NCI-H2227 treated with DMSO at 0.1 percent for 48 hours (cell line): ENCODE data around the gene ACTL7B.
"Not testable (repeated sequence)": the region's sequence is repeated elsewhere in the genome, so short reads cannot be mapped to it uniquely, and the experiment has no call there.

Experiments used
- DNase-seq: peaks from one replicate; lab custom pipeline; 2025; lab: John Stamatoyannopoulos, UW

Gene ACTL7B

DNA sequence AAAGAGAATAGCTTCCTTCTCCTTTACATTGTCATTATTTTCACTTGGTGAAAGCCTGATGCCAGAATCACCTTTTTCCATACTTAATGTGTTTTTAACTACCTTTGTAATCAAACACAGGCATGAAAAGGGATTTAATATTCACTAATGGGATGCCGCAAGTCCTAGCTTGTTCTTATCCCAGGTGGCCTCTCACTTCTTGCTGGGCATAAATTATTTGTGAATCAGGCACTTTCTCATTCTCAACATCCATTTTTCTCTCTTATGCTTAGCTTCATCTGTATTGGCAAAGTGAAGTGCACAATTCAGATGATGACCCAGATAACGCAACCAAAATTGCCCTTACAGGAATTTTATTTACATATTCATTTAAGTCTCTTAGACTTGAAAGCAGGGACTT is 10.9 kb downstream of the ACTL7B start:
- DNase-seq, result no peak

DNA sequence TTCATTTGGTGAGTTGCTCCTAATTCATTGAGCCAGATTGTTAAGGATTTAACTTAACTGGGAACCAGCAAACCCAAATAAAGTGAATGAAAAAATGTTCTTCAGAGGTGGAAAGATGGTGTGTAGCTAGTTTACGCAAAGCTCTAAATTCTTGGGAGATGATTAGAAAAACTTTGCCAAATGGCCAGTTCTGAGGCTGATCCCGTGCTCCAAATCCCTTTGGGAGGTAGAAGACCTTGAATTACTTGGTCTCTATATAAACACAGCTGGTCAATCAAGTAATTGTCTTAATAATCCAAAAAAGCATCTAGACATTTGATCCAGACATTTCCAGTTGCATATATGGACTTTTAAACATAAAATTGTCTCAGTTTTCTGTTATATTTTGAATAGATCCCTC is 11.4 kb downstream of the ACTL7B start:
- no peak for DNase-seq

DNA sequence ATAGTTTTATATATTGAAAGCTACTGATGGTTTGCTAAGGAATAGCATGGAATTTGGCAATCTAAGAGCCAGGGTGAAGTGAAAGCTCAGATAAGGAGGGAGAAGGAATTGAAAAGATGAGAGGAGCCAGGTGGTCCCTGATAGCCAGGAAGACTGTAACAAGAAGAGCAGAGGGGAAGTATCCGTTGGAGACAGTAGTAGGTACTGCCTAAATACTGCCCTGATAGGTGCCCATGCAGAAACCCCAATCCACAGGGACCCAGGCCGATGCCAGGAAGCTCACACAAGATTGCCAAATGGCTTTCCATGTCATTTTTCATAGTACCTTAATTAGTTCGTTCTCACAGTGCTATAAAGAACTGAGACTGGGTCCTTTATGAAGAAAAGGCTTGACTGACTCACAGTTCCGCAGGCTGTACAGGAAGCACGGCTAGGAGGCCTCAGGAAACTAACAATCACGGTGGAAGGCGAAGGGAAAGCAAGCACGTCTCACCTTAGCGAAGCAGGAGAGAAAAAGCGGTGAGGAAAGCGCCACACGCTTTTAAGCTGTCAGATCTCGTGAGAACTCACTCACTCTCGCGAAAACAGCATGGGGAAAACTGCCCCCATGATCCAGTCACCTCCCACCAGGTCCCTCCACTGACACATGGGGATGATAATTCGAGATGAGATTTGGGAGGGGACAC is 13.0 kb downstream of the ACTL7B start:
- no peak for DNase-seq

DNA sequence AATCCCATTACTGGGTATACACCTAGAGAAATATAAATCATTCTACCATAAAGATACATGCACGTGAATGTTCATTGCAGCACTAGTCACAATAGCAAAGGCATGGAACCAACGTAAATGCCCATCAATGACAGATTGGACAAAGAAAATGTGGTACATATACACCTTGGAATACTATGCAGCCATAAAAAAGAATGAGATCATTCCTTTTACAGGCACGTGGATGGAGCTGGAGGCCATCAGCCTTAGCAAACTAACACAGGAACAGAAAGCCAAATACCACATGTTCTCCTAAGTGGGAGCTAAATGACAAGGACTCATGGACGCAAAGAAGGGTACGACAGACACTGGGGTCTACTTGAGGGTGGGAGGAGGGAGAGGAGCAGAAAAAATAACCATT is 16.2 kb downstream of the ACTL7B start:
- DNase-seq, result not testable (repeated sequence)

DNA sequence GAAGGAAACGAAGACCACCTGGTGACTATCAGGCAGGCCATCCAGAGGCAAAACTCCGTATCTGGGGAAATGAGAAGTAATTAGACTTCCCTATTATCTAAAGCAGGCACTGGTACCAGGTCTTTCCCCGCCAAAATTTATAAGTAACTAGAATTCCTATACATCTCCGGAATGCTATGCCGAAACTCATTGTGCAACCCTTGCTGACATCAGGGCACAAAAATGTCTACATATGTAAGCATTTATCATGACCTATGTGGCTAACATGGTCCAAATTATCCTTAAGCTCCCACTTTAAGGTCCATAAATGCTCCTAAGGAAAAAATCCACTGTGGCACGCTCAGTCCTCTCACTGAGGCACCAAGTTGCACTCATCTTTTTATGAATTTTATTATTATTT is 17.8 kb downstream of the ACTL7B start:
- DNase-seq, result no peak

DNA sequence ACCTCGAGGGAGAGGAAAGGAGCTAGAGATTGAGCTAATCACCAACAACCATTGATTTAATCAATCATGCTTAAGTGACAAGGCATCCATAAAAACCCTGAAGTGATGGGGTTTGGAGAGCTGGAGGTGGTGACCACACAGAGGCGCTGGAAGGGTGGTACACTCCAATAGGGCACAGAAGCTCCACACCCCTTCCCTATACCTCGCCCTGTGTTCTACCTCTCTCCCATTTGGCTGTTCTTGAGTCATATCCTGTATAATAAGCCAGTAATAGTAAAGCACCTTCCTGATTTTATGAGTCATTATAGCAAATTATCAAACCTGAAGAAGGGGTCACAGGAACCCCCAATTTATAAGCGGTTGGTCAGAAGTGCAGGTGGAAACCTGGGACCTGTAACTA is 18.3 kb downstream of the ACTL7B start:
- no peak for DNase-seq

DNA sequence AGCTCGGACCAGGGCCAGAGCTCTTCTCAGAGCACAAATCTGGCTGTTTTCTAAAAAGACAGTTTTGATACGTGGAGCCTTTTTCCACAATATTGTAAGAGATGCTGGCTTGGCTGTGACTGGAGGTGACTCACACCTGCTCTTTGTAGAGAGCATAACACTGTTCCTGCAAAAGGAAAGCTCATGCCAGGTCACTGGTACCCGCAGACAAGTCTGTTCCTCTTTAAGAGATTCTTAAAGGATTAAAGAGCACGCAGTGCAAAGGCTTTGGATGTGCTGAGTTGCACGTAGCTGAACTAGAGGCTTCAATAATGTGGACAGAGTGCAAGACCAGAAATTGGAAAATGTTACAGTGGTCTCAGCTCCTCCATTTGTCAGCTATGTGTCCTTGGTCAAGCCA is 19.0 kb downstream of the ACTL7B start:
- DNase-seq, result no peak

DNA sequence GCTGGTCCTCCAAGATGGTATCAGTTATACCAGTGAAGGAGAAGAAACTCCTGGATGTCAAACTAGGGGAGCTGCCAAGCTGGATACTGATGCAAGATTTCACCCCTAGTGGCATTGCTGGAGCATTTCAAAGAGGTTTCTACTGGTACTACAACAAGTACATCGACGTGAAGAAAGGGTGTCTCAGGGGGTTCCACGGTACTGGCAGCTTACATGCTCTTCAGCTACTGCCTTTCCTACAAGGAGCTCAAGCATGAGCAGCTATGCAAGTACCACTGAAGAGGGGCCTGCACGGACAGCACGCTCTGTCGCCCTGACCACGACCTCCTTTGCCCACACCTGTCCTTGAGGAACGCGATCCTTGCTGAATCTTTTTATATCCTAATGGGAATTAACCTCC is 19.5 kb downstream of the ACTL7B start:
- DNase-seq, result no peak

DNA sequence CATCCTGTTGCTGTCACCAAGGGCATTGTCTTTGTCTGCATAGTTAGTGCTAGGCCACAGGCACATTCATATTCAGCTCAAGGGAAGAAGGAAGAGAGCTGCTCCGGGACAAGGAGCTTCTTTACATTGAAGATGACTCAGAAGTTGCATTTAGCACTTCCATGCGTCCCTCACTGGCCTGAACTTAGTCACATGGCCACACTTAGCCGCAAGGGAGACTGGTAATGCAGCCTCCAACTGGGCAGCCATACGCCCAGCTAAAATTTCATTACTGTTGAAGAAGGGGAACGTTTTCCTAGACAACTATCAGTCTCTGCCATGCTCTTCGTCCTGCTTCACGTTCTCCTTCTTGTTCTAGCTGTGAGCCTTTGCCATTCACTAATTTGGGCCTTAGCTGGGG is 20.0 kb downstream of the ACTL7B start:
- no peak for DNase-seq

DNA sequence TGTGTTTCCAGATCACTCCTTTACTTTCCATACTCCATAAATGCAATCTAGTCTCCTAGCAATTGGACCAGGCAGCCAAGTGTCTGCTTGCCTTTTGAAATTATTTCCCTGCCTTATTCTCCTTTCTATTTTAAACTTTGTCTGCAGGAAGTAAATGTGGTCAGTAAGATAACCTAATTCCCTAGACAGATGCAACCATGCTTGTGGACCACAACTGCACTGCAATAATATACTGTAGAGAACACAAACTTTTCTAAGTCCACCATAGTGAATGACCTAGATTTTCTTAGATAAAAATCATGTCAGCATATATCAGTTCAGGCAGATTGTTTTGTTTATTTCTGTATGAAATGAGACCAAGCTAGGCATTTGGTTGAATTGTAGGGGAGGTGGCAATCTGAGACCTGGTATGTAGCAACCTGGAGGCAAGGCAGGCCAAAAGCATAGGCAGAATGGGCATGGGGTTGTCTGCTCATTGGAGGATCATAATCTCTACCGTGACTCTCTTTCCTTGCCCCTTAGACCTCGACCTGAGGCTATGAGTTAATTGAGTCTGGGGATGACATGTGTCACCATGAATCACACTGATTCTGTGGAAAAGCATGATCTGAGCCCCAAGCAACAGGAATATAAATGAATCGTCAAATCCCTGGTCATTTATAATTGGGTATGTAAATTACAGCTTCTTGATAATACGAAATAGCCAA is 20.7 kb downstream of the ACTL7B start:
- DNase-seq, result no peak

DNA sequence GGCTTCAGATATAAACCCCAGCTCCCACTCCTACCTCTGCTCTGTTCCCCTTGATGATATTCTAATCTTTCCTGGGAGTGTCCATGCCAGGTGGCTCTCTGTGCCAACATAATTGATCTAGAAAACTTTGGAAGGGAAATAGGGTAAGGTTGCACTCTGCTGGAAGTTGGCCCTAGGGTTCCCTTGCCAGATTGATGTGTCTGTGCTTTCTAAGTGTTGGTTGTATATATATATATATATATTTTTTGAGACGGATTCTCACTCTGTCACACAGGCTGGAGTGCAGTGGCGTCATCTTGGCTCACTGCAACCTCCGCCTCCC is 23.6 kb downstream of the ACTL7B start:
- DNase-seq, result no peak

DNA sequence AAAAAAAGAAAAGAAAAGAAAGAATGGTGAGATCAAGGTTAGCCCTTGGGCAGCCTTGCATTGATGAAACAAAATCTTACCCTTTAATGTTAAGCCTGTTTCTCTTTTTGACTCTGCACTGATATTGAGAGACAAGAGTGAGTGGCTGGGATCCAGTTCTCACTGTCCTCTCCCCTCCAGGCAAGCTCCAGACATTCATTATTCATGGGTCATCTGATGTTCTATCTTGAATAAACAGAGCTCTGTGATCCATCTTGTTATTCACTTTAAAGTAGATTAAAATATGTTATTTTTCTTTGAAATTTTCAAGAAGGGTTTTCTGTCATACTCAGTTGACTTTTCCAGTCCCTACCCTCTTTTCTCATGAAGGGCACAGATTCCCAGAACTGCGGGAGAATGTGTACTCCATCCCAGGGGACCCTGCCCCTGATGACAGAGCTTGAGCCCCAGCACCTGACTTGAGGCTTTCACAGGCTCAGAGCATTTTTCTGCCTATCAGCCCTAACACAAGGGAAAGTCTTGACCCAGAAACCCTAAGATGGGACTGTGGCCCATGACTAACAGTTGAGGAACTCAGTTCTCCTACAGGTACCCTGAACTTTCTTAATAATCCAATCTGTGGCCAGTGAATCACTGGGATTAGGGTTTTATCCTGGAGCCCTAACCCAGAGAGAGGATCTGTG is 24.1 kb downstream of the ACTL7B start:
- DNase-seq, result no peak

DNA sequence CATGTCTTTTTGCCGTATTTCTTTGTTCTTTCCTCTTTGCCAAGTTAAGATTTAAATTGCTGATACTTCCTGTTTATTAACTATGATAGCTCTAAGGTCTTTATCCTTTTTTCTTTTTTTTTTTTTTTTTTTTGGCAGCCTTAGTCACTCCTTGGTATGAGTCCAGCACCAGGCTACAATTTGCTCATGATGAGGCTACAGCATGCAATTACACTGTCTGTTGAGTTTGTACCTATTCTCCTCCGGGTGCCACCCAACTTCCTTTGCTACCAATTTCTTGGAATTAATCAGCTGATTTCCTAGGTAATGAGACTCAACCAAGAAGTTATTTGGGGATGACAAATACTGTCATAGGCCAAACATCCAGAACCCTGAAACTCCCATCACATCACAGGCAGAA is 25.5 kb downstream of the ACTL7B start:
- DNase-seq, result no peak

DNA sequence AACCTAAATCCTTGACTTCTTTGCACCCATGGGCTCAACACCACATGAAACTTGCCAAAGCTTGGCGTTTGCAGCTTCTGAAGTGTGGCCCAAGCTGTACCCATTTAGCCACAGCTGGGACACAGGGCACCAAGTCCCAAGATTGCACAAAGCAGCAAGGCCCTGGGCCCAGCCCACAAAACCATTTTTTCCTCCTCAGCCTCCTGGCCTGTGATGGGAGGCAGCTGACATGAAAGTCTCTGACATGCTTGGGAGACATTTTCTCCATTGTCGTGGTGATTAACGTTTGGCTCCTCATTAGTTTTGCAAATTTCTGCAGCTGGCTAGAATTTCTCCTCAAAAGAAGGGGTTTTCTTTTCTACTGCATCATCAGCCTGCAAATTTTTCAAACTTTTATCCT is 32.0 kb downstream of the ACTL7B start:
- no peak for DNase-seq

DNA sequence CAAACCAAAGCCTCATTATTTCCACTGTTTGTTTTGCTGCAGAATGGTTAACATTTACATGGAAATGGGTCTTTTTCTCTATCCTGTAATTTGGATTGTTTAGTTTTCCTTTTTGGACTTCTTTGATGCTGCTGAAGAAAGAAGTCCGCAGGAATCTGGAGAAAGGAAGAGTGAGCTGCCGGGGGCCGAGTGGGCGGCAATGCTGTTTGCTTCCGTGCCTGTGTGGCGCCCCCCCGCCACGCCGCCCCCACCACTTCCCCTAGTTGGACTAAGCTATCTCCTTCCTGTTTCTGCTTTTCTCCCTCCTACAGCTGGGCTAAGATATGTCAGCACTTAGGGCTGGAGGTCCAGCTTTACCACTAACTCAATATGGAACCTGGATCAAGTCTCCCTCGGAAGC is 39.7 kb downstream of the ACTL7B start:
- no peak for DNase-seq

DNA sequence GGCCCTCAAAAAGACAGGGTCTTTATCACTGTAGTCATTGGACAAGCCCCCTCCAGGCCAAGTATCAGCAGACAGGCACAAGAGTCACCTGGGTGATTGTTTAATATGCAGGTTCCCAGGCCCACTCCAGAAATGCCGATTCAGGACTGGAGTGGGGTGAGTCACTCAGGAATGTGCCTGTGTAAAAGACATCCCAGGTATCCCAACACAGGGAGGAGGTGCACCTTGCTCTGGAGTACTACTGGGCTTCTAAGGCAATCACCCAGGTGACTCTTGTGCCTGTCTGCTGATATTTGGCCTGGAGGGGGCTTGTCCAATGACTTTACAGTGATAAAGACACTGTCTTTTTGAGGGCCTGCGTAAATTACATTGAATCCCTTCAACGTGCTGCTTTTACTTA is 40.6 kb downstream of the ACTL7B start:
- no peak for DNase-seq

DNA sequence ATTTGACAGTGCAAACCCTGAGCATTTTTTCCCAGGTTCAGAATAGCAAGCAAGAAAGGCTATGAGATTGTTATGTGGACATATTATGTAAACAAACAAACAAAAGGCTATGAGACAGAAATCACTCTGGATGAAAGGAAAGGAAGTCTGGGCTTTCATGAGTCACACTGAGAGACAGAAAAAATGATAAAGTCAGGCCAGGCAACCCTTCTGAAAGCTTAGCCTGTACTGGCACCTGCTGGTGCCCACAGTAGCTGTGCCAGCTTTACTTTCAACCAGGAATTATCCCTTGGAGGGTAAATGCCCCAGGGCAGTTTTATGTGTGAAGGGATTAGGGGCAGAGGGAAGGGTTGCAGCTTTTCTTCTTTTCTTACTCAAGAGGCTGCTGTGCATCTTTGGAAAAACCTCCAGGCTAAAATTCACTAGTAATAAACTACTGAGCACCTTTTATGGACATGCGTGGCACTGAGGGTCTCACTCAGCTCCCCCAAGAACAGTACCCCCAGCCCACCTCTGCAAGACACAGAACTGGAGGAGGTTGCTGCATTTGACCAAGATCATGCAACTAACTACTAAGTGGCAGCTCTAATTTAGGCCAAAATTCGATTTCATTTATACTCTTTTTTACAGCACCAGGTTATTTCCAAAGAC is 41.7 kb downstream of the ACTL7B start:
- DNase-seq, result no peak

DNA sequence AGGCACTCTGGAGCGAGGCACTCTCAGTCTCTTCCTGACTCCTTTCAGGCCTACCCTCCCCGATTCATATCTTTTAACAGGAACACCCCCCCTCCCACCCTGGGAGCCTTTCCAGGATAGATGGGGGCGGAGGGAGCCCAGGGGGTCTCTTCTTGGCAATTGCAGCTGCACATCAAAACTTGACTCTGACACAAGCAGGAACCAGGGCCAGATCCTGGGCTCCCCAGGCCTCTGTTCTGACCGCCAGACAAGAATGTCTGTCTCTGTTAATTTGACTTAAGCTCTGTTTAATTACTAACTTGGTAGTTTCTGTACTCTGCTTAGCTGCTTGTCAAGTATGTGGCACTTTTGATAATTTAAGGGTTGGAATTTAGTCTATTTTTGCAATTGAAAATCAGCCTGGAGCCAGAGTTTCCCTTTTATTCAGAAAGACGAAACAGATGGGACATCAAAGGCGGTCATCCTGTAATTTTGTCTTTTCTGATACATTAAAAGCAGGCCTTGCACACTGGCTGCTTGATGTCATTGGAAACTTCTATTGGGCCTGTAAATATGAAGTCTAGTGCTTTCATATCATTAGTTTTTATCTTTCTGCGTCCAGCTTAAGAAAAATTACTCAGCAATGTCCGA is 43.3 kb downstream of the ACTL7B start:
- no peak for DNase-seq

DNA sequence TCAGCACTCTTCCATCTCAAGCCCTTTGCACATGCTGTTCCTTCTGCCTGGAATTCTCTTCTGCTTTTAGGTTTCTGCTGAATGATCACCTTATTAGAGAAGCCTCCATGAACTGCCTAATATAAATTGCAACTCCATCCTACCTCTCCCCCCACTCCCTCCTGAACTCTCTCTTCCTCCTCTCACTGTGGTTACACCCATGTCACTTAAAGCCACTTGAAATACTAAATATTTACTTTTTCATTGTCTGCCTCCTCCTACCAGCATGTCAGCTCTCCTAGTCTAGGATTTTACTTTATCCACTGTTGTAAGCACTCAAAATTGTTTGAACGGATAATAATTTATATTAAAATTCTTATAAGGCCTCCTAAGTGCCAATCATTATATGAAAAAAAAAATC is 43.8 kb downstream of the ACTL7B start:
- no peak for DNase-seq

DNA sequence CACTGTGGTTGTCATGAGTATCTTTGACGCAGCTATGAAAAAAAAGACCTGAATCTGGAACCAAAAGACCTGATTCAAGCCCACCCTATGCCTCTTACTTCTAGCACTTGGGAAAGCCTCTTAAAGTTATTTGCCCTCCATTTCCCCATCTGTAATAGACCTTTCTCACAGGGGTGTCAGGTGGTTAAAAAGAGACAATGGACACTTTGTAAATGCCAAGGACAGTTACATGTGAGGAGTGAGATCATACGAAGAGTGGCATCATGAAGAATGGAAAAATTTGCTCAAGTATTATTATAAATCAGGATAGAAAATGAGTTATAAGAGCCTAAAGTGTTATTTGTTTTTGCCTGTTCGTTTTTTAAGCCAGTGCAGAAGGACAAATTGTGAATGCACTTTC is 46.5 kb downstream of the ACTL7B start:
- no peak for DNase-seq
